ENCODE results near the gene RAB29.

RAB29 gene

DNA sequence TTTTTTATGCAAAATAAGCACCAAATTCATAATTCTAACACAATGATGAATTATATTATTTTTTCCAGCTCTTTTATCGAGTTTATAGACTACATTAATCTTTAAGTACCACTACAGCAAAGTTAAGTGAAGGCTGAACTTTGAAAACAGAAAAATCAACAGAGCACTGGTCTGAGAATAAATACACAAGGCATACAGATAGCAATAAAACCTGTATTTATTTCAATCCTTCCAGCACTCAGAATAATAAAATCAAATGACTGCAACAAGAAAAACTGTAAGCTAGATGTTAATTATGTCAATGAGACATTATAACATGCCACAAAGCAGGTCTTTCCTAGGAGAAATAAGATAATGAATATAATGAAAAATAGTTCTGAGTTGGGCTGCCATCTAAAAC, 49.8 kb downstream of the RAB29 start:
- TF ChIP-seq, protein P1, sequence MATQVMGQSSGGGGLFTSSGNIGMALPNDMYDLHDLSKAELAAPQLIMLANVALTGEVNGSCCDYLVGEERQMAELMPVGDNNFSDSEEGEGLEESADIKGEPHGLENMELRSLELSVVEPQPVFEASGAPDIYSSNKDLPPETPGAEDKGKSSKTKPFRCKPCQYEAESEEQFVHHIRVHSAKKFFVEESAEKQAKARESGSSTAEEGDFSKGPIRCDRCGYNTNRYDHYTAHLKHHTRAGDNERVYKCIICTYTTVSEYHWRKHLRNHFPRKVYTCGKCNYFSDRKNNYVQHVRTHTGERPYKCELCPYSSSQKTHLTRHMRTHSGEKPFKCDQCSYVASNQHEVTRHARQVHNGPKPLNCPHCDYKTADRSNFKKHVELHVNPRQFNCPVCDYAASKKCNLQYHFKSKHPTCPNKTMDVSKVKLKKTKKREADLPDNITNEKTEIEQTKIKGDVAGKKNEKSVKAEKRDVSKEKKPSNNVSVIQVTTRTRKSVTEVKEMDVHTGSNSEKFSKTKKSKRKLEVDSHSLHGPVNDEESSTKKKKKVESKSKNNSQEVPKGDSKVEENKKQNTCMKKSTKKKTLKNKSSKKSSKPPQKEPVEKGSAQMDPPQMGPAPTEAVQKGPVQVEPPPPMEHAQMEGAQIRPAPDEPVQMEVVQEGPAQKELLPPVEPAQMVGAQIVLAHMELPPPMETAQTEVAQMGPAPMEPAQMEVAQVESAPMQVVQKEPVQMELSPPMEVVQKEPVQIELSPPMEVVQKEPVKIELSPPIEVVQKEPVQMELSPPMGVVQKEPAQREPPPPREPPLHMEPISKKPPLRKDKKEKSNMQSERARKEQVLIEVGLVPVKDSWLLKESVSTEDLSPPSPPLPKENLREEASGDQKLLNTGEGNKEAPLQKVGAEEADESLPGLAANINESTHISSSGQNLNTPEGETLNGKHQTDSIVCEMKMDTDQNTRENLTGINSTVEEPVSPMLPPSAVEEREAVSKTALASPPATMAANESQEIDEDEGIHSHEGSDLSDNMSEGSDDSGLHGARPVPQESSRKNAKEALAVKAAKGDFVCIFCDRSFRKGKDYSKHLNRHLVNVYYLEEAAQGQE (IDR thresholded peaks at IDR 0.05; ENCODE audit: insufficient read depth in 1 of 2, low read depth in 2 of 2, low read length in 2 of 2), result no peak
- no peak for TF ChIP-seq SIN3A (IDR thresholded peaks at IDR 0.05; ENCODE audit: borderline replicate concordance, insufficient read depth, low read length)
- no peak for TF ChIP-seq POLR2AphosphoS5 (IDR thresholded peaks at IDR 0.05; ENCODE audit: low read depth, low read length)
- no peak for TF ChIP-seq TAF1 (IDR thresholded peaks at IDR 0.05; ENCODE audit: borderline replicate concordance, insufficient read depth, low read length)
- TF ChIP-seq FOXP2 (optimal IDR thresholded peaks at IDR 0.05; ENCODE audit: borderline replicate concordance, extremely low read depth, extremely low read length, insufficient read depth), result no peak

DNA sequence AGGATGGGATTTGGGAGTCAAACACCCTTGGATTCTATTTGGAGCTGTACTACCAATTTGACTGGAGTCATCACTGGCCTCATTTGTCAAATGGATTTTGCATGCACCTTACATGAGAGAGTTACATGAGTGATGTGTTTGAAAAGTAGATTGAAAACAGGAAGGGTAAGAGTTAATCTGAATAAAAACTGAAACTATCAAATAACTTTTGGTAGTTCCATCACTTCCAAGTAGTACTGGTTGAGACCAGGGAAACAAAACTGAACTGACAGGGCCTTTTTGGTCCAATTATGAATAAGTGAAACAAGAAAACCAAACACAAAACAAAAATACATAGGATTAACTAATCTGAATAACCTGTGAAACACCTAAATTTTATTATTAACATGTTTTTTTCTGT, 55.5 kb downstream of the RAB29 start:
- TF ChIP-seq TAF1 (IDR thresholded peaks at IDR 0.05; ENCODE audit: borderline replicate concordance, insufficient read depth, low read length) (no peak), POLR2AphosphoS5 (IDR thresholded peaks at IDR 0.05; ENCODE audit: low read depth, low read length) (no peak), SIN3A (IDR thresholded peaks at IDR 0.05; ENCODE audit: borderline replicate concordance, insufficient read depth, low read length) (no peak), FOXP2 (optimal IDR thresholded peaks at IDR 0.05; ENCODE audit: borderline replicate concordance, extremely low read depth, extremely low read length, insufficient read depth) (no peak)
- TF ChIP-seq, protein P1 (IDR thresholded peaks at IDR 0.05; ENCODE audit: insufficient read depth in 1 of 2, low read depth in 2 of 2, low read length in 2 of 2), result no peak

DNA sequence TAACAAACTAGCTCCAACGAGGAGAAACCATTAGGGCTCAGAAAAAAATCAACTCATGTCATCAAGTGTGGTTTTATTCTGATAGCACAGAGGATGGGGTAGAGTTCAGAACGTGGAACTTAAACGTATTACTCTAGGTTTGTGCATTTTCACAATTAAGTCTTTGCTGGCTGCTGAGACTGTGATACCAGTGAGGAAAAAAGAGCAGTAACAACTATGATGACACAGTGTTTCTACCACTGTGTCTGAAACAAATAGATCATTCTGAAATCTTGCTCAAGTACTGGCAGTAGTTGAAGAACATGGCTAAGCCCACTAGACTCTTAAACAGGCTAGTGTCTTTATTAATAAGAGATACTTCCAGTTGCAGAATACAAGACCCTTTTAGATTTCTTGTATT, 56.3 kb downstream of the RAB29 start:
- TF ChIP-seq SIN3A (IDR thresholded peaks at IDR 0.05; ENCODE audit: borderline replicate concordance, insufficient read depth, low read length), result no peak
- no peak for TF ChIP-seq FOXP2 (optimal IDR thresholded peaks at IDR 0.05; ENCODE audit: borderline replicate concordance, extremely low read depth, extremely low read length, insufficient read depth)
- TF ChIP-seq TAF1 (IDR thresholded peaks at IDR 0.05; ENCODE audit: borderline replicate concordance, insufficient read depth, low read length), result no peak
- TF ChIP-seq, protein P1 (IDR thresholded peaks at IDR 0.05; ENCODE audit: insufficient read depth in 1 of 2, low read depth in 2 of 2, low read length in 2 of 2), result no peak
- no peak for TF ChIP-seq POLR2AphosphoS5 (IDR thresholded peaks at IDR 0.05; ENCODE audit: low read depth, low read length)
